Liver (tissue), 9 donors: ENCODE data around the gene EN1. TPM values are rescaled to one million over a fixed set of nuclear protein-coding genes. Genes with fewer than 3 reads are reported as not detected.

Experiments
- DNase-seq: peaks from one replicate; pipeline ENCODE4 v3.0.0-alpha.2; 2017; ENCODE audit warnings: low spot score
- H3K27ac ChIP-seq, 2 donors: one replicate each; pipeline ENCODE4 v1.7.0; 2013; ENCODE audit warnings: inconsistent platforms in 2 of 2, low read length in 2 of 2, control low read depth in 1 of 2, low read depth in 1 of 2, mild to moderate bottlenecking in 1 of 2
- H3K27me3 ChIP-seq, 4 donors: one replicate each; pipeline versions ENCODE4 v1.6.1 to v1.7.0; 2013; ENCODE audit warnings: low read length in 3 of 4, inconsistent platforms in 1 of 4, mild to moderate bottlenecking in 1 of 4, moderate library complexity in 1 of 4; ENCODE audit not compliant: control insufficient read depth in 4 of 4, insufficient read depth in 4 of 4
- H3K36me3 ChIP-seq, 4 donors: one replicate each; pipeline versions ENCODE4 v1.6.1 to v1.7.0; 2013; ENCODE audit warnings: low read length in 3 of 4, mild to moderate bottlenecking in 3 of 4, low read depth in 1 of 4, moderate library complexity in 1 of 4; ENCODE audit not compliant: control insufficient read depth in 4 of 4, insufficient read depth in 3 of 4
- H3K4me1 ChIP-seq, 4 donors: one replicate each; pipeline versions ENCODE4 v1.6.1 to v1.7.0; 2013; ENCODE audit warnings: low read length in 3 of 4, mild to moderate bottlenecking in 3 of 4, moderate library complexity in 1 of 4; ENCODE audit not compliant: control insufficient read depth in 4 of 4, insufficient read depth in 4 of 4
- H3K4me3 ChIP-seq, 3 donors: one replicate each; pipeline versions ENCODE4 v1.6.1 to v1.7.0; 2013; ENCODE audit warnings: low read length in 3 of 3, control low read depth in 1 of 3, low read depth in 1 of 3, mild to moderate bottlenecking in 1 of 3
- H3K9ac ChIP-seq, 2 donors: one replicate each; pipeline ENCODE4 v1.7.0; 2013; ENCODE audit warnings: low read length in 2 of 2, mild to moderate bottlenecking in 2 of 2, moderate library complexity in 2 of 2, control low read depth in 1 of 2, low read depth in 1 of 2
- H3K9me3 ChIP-seq, 4 donors: one replicate each; pipeline versions ENCODE4 v1.6.1 to v1.7.0; 2013; ENCODE audit warnings: low read length in 3 of 4; ENCODE audit not compliant: control insufficient read depth in 4 of 4
- ATF3 ChIP-seq: IDR thresholded peaks from 2 replicates; pipeline ENCODE4 v1.6.1; 2016; ENCODE audit warnings: antibody characterized with exemption
- CTCF ChIP-seq: fragments of 150-350 bp; IDR thresholded peaks from 2 replicates; pipeline ENCODE4 v1.5.1; 2017; ENCODE audit warnings: improper control_type of control experiment, low read depth, low read length; ENCODE audit not compliant: missing input control
- EGR1 ChIP-seq, 2 donors: IDR thresholded peaks; 2 replicates each; pipeline ENCODE4 v1.6.1; 2016 to 2018; ENCODE audit warnings: antibody characterized with exemption in 2 of 2, low read depth in 2 of 2
- FOXA1 ChIP-seq: IDR thresholded peaks from 2 replicates; pipeline ENCODE4 v1.6.1; 2016; ENCODE audit warnings: antibody characterized with exemption
- FOXA2 ChIP-seq: IDR thresholded peaks from 2 replicates; pipeline ENCODE4 v1.6.1; 2016; ENCODE audit warnings: antibody characterized with exemption
- GABPA ChIP-seq, 2 donors: IDR thresholded peaks in 1 of 2; conservative IDR thresholded peaks in 1 of 2; 2 replicates each; pipeline ENCODE4 v1.6.1; 2016; ENCODE audit warnings: antibody characterized with exemption in 2 of 2, mild to moderate bottlenecking in 1 of 2, moderate library complexity in 1 of 2
- HNF4A ChIP-seq, 2 donors: conservative IDR thresholded peaks; 2 replicates each; pipeline ENCODE4 v1.6.1; 2016; ENCODE audit warnings: antibody characterized with exemption in 2 of 2, mild to moderate bottlenecking in 2 of 2
- HNF4G ChIP-seq: IDR thresholded peaks from 2 replicates; pipeline ENCODE4 v1.6.1; 2016; ENCODE audit warnings: antibody characterized with exemption
- JUND ChIP-seq, 2 donors: IDR thresholded peaks; 2 replicates each; pipeline ENCODE4 v1.6.1; 2016; ENCODE audit warnings: antibody characterized with exemption in 2 of 2
- MAX ChIP-seq: IDR thresholded peaks from 2 replicates; pipeline ENCODE4 v1.6.1; 2016; ENCODE audit warnings: antibody characterized with exemption
- NR2F2 ChIP-seq: IDR thresholded peaks from 2 replicates; pipeline ENCODE4 v1.6.1; 2016; ENCODE audit warnings: antibody characterized with exemption
- RAD21 ChIP-seq, 2 donors: IDR thresholded peaks; 2 replicates each; pipeline ENCODE4 v1.6.1; 2016; ENCODE audit warnings: antibody characterized with exemption in 2 of 2, mild to moderate bottlenecking in 2 of 2
- RXRA ChIP-seq, 2 donors: IDR thresholded peaks; 2 replicates each; pipeline ENCODE4 v1.6.1; 2017 to 2018; ENCODE audit warnings: antibody characterized with exemption in 2 of 2, mild to moderate bottlenecking in 1 of 2
- SP1 ChIP-seq: IDR thresholded peaks from 2 replicates; pipeline ENCODE4 v1.6.1; 2018; ENCODE audit warnings: antibody characterized with exemption, mild to moderate bottlenecking
- TAF1 ChIP-seq: conservative IDR thresholded peaks from 2 replicates; pipeline ENCODE4 v1.6.1; 2016; ENCODE audit warnings: antibody characterized with exemption, mild to moderate bottlenecking
- YY1 ChIP-seq: IDR thresholded peaks from 2 replicates; pipeline ENCODE4 v1.6.1; 2016; ENCODE audit warnings: antibody characterized with exemption, mild to moderate bottlenecking
- WGBS: extraction: QIAGEN DNeasy Blood & Tissue Kit; methylation state at CpG from one replicate; pipeline ENCODE4 v1.1.7; 2013; 5-methylcytosine and 5-hydroxymethylcytosine counted together
- polyA plus RNA-seq, 2 donors: library from polyadenylated mRNA; stranded (reverse) in 1 of 2; unstranded in 1 of 2; fragments of 200-250 nt in 1 of 2; fragments of >200 nt in 1 of 2; fragmentation: Nextera tagmentation in 1 of 2; extraction: Ambion mirVana in 1 of 2; gene quantifications; one replicate each; pipeline versions ENCODE4 v1.2.1 to v1.2.3, GENCODE V29; 2013 to 2015
- total RNA-seq, 2 donors: library from RNA; depleted of rRNA; stranded (reverse); fragments of >200 nt; gene quantifications; one replicate each; pipeline ENCODE4 v1.2.3, GENCODE V29; 2014
- TF ChIP-seq, protein P1 (sequence below): IDR thresholded peaks from 2 replicates; pipeline ENCODE4 v1.6.1; 2016; ENCODE audit warnings: antibody characterized with exemption
- TF ChIP-seq, protein P2 (sequence below): IDR thresholded peaks from 2 replicates; pipeline ENCODE4 v1.6.1; 2016; ENCODE audit warnings: antibody characterized with exemption, mild to moderate bottlenecking
- donor health status: healthy.
- donor health status: healthy.
- donor health status: healthy.
- donor health status: healthy.
- donor health status: healthy.

The EN1 gene
- total and polyA plus RNA-seq, 4 donors, result not detected

GRCh38 chr2:118861731-118862130 lies 14.3 kb upstream of the EN1 start:
- H3K4me3 ChIP-seq, result no peak overlapping the region
- no peak overlapping the region for H3K9ac ChIP-seq
- peaks cover 5 to 21% (median 14%) of the 10 kb centered on the region in 4 donors for H3K27me3 ChIP-seq
- 30% methylated on average over 1 of the region's 1 CpG for WGBS
- H3K9me3 ChIP-seq, result no peaks in the 10 kb centered on the region
- H3K27ac ChIP-seq, result no peak overlapping the region
- TF ChIP-seq FOXA2, result no peak
- TF ChIP-seq, protein P1, sequence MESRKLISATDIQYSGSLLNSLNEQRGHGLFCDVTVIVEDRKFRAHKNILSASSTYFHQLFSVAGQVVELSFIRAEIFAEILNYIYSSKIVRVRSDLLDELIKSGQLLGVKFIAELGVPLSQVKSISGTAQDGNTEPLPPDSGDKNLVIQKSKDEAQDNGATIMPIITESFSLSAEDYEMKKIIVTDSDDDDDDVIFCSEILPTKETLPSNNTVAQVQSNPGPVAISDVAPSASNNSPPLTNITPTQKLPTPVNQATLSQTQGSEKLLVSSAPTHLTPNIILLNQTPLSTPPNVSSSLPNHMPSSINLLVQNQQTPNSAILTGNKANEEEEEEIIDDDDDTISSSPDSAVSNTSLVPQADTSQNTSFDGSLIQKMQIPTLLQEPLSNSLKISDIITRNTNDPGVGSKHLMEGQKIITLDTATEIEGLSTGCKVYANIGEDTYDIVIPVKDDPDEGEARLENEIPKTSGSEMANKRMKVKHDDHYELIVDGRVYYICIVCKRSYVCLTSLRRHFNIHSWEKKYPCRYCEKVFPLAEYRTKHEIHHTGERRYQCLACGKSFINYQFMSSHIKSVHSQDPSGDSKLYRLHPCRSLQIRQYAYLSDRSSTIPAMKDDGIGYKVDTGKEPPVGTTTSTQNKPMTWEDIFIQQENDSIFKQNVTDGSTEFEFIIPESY, result no peak
- TF ChIP-seq ATF3, result no peak
- TF ChIP-seq, protein P2, sequence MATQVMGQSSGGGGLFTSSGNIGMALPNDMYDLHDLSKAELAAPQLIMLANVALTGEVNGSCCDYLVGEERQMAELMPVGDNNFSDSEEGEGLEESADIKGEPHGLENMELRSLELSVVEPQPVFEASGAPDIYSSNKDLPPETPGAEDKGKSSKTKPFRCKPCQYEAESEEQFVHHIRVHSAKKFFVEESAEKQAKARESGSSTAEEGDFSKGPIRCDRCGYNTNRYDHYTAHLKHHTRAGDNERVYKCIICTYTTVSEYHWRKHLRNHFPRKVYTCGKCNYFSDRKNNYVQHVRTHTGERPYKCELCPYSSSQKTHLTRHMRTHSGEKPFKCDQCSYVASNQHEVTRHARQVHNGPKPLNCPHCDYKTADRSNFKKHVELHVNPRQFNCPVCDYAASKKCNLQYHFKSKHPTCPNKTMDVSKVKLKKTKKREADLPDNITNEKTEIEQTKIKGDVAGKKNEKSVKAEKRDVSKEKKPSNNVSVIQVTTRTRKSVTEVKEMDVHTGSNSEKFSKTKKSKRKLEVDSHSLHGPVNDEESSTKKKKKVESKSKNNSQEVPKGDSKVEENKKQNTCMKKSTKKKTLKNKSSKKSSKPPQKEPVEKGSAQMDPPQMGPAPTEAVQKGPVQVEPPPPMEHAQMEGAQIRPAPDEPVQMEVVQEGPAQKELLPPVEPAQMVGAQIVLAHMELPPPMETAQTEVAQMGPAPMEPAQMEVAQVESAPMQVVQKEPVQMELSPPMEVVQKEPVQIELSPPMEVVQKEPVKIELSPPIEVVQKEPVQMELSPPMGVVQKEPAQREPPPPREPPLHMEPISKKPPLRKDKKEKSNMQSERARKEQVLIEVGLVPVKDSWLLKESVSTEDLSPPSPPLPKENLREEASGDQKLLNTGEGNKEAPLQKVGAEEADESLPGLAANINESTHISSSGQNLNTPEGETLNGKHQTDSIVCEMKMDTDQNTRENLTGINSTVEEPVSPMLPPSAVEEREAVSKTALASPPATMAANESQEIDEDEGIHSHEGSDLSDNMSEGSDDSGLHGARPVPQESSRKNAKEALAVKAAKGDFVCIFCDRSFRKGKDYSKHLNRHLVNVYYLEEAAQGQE, result no peak
- no peak for TF ChIP-seq MAX
- no peak for TF ChIP-seq NR2F2
- no peak for TF ChIP-seq RAD21 (IDR thresholded peaks at IDR 0.05)
- TF ChIP-seq EGR1 (IDR thresholded peaks at IDR 0.05; ENCODE audit: low read depth in 2 of 2), result no peak
- no peak for TF ChIP-seq YY1
- TF ChIP-seq RXRA (IDR thresholded peaks at IDR 0.05), result no peak
- TF ChIP-seq HNF4G, result no peak
- TF ChIP-seq HNF4A (conservative IDR thresholded peaks at IDR 0.05), result no peak
- TF ChIP-seq SP1, result no peak
- H3K4me1 ChIP-seq, result peaks cover 0 to 12% (median 7%) of the 10 kb centered on the region in 4 donors
- no peak for DNase-seq
- H3K36me3 ChIP-seq, result no peaks in the 10 kb centered on the region

GRCh38 chr2:118861242-118861641 lies 13.8 kb upstream of the EN1 start:
- Histone ChIP-seq H3K27ac (no peak overlapping the region), H3K9me3 (no peaks in the 10 kb centered on the region), H3K4me1 (peaks cover 0 to 17% (median 8%) of the 10 kb centered on the region in 4 donors), H3K9ac (no peak overlapping the region), H3K27me3 (peaks cover 5 to 21% (median 15%) of the 10 kb centered on the region in 4 donors), H3K4me3 (no peak overlapping the region), H3K36me3 (no peaks in the 10 kb centered on the region)
- DNase-seq, result no peak
- TF ChIP-seq JUND (IDR thresholded peaks at IDR 0.05), result no peak
- TF ChIP-seq HNF4A (conservative IDR thresholded peaks at IDR 0.05), result no peak
- no peak for TF ChIP-seq GABPA (IDR thresholded peaks at IDR 0.05 in 1 of 2, conservative IDR thresholded peaks at IDR 0.05 in 1 of 2)
- TF ChIP-seq YY1, result no peak
- TF ChIP-seq TAF1, result no peak
- TF ChIP-seq FOXA1, result no peak
- no peak for TF ChIP-seq ATF3
- no peak for TF ChIP-seq MAX
- TF ChIP-seq RXRA (IDR thresholded peaks at IDR 0.05), result no peak
- TF ChIP-seq CTCF, result no peak
- TF ChIP-seq, protein P2, result no peak
- TF ChIP-seq FOXA2, result no peak
- 83% methylated on average over 7 of the region's 7 CpGs for WGBS
